HG03280 (cell line): ENCODE results near the gene PRMT9.

Experiments
- ATAC-seq: cut with Tn5 transposase; IDR thresholded peaks from one replicate; pipeline ENCODE4 v1.9.1; 2021; ENCODE audit warnings: mild to moderate bottlenecking, moderate library complexity; ENCODE audit not compliant: unreplicated experiment

Gene PRMT9

GRCh38 chr4:147625733-147626132 is 58.2 kb downstream of the PRMT9 start:
- no peak for ATAC-seq

- ATAC-seq: no peak
Measured at GRCh38 chr4:147620315-147620714, 63.6 kb downstream of the PRMT9 start.

GRCh38 chr4:147617841-147618691 is 65.9 kb downstream of the PRMT9 start:
- ATAC-seq: peak; percentile 16

DNA sequence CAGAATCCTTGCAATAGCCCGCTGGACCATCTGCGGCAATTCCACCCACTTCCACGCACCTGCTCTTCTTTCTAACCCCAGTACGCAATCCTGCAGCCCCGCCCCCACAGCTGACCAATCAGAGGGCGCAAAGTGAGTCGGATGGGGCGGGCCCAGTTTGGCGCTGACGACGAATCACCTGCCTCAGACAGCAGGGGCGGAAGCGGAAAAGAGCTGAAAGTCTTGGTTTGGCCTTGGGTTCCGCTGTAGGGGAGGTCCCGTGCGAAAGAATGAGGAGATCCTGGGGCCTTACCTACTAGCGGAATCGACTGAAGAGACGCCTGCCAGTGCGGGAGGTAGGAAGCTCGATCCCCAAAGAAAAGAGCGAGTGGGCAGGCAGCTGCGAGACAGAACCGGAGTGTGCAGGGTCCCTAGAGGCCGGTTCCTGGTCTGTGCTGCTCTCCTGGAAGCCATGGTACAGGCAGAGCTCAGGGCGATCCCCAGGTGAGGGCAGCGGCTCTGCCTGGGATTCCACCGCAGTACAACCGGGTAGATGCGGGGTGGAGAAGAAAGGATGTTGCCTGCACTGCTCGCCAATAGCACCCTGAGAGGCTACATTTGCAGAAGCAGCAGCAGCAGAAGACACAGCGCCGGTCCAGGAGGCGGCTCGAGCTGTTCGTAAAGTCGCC is 66.7 kb downstream of the PRMT9 start, which contains the start of gene TMEM184C:
TSS of gene TMEM184C (plus strand) at position 225 of the 668 bp plus-strand sequence. CDS start 560 bp downstream, outside the sequence.
- peak; percentile 99 for ATAC-seq

DNA sequence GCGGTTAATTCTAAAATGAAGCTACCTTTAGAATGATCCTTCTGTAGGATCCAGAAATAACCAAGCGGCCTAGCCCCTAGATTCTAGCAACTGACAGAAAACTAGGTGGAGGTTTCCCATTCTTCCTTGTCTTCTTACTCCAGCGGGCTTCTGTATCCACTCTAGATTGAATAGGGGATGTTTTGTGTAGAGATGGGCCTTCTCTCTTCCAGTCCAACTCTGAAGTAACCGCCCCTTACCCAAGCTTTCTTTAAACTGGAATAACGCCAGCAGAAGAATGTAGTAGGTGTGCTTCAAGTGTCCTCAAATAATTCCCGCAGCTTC is 67.2 kb downstream of the PRMT9 start:
- peak; percentile 8 for ATAC-seq

DNA sequence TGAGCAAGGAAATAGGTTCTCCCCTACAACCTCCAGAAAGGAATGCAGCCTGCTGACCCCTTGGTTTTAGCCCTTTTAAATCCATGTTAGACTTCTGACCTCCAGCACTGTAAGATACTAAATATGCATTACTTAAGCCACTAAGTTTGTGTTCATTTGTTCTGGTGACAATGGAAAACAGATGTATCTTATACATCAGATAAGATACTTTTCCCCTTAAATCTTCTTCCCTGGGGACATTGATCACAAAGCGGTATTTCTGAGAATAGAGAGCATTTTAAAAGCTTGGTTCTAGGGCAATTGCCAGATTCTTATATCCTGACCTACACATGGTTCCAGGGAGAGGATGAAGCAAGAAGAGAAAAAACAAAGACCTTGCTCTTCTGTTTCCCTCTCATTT is 73.3 kb downstream of the PRMT9 start:
- ATAC-seq: no peak

DNA sequence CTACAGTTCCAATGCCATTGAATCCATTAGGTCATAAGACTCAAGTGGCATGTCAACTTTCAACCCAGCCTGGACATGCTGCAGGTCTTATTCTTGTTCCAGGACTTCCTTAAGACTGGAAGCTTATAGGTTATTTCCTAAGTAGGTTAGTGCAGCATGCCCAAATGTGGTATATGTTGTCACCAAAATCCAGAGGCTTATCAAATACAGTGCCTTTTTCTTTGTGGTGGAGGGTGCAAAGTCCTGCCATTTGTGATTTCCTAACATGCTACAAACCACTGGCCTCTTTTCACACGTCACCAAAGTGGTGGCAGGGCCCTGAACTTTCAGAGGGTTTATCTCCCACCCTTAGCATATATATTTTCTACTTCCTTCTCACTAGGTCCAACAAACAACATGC is 76.5 kb downstream of the PRMT9 start:
- no peak for ATAC-seq

GRCh38 chr4:147605499-147605898 is 78.5 kb downstream of the PRMT9 start:
- ATAC-seq: no peak

DNA sequence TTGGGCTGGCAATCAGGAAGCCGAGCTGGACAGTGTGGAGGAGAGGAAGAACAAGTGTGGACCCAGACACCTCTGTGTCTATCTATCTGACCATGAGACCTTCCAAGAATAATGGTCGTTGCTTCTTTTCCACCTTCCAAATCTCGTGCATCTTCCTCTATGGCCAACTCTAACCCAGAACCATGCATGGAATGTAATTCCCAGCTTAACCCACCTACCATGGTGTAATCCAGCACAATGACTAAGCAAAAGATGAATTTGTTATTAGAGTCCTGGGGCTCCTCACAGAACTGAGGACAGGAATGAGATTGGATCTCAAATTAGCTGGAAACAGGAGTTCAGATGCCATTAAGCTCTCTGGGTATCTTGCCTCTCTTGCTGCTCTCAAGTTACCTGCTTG is 84.2 kb downstream of the PRMT9 start:
- ATAC-seq: no peak

DNA sequence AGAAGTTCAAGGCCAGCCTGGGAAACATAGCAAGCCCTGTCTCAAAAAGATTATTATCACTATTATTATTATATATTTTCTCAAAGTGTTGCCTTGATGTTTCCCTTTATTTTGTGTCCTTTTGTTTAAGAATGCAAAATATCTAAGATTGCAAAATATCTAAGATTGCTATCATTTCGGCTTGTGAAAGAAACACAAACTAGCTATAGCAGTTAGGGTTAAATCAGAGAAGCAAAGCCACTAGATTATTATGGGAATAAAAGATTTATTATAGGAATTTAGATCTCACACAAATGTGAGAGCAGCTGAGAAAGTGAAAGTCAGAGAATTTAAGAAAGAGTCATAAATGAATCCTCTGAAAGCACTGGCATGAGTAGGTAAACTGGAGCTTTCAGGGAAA is 84.8 kb downstream of the PRMT9 start:
- no peak for ATAC-seq

DNA sequence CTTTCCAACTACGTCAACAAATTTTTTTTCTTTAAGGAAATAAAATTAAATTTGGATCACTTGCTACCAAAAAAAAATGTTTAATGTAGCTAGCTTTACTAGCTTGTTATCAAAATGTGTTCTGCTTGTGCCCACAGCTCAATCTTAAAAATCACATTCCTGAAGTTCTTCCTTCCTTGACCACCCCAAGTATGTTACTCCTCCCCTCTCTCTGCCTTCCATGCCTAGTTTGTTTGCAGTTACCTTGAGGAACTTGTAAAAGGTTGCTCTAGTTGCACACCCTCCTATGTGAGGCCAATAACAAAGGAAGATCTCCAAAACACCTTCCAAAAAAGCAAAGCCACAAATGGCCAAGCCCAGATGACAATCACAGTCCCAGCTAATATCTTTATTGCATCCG is 86.4 kb downstream of the PRMT9 start:
- ATAC-seq: no peak

- no peak for ATAC-seq
Measured at GRCh38 chr4:147596981-147597380, 87.0 kb downstream of the PRMT9 start.

DNA sequence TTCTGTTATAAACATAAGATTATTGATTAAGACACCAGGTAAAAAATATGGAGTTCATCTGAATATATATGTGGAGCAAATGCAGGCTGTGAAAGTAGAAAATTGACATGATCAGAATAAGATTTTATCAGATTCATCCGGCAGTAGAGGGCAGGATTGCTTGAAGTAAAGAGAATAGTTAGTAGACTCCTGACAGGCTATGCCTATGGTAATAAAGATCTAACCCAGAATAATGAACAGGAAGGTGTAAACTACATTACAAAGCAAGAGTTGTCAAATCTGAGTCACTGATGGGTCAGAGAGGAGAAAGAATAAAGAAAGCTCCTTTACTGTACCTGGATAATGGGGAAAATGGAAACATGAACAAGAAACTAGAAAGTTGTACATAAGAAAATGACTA is 87.6 kb downstream of the PRMT9 start:
- no peak for ATAC-seq

GRCh38 chr4:147594578-147594977 is 89.4 kb downstream of the PRMT9 start:
- ATAC-seq: no peak

GRCh38 chr4:147594107-147594506 is 89.9 kb downstream of the PRMT9 start:
- no peak for ATAC-seq

DNA sequence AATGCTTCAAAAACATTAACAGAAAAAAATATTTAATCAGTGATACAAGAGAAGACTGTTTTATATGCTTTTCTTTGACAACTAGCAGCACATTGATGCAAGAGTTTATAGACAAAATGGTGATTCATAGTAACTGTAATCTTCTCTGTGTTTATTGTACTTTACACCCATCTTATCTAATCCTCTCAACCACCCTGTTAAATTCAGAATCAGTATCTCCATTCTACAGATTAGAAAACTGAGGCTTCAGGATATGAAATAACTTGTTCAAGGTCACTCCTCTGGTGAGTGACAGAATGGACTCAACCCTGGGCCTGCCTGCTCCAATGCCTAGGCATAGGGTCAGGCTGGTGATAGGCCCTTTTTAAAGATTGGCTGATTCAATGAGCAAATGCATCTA is 92.9 kb downstream of the PRMT9 start:
- ATAC-seq: no peak

GRCh38 chr4:147590249-147590920 is 93.6 kb downstream of the PRMT9 start:
- ATAC-seq: peak; percentile 52

DNA sequence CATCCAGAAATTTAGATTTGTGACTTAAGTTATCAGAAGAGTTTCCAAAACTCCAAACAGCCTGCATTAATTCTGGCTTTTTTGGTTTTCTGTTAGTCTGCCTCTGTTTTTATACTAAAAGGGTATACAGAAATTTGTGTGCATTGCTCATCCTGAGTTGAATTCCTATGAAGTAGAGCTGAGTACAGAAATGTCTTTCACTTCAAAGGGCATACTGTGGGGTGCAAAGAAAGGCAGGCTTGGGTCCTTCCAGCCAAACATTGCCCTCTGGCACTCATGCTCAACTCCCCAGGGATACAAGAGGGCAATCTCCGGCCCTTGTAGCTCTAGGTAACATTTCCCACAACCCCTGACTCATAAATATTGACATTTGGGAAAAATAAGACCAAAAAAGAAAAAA is 94.4 kb downstream of the PRMT9 start:
- no peak for ATAC-seq
